Colonic mucosa (tissue), 4 donors: ENCODE data around the gene RASSF7. TPM values are rescaled to one million over a fixed set of nuclear protein-coding genes. Genes with fewer than 3 reads are reported as not detected.

Source experiments
- DNase-seq: peaks from one replicate; pipeline ENCODE4 v3.0.0-alpha.2; 2020
- H3K27ac ChIP-seq: fragments of 200-600 bp; one replicate; pipeline ENCODE4 v1.8.0; 2021
- H3K27me3 ChIP-seq: fragments of 200-600 bp; one replicate; pipeline ENCODE4 v1.8.0; 2021
- H3K36me3 ChIP-seq: fragments of 200-600 bp; one replicate; pipeline ENCODE4 v1.8.0; 2021
- H3K4me1 ChIP-seq: fragments of 200-600 bp; one replicate; pipeline ENCODE4 v1.8.0; 2021; ENCODE audit warnings: mild to moderate bottlenecking
- H3K4me3 ChIP-seq: fragments of 200-600 bp; one replicate; pipeline ENCODE4 v1.8.0; 2021
- H3K9ac ChIP-seq, 2 donors: one replicate each; pipeline ENCODE4 v1.7.0; 2013; ENCODE audit warnings: control low read depth in 2 of 2, low read depth in 2 of 2, low read length in 2 of 2
- H3K9me3 ChIP-seq: fragments of 200-600 bp; one replicate; pipeline ENCODE4 v1.8.0; 2021
- CTCF ChIP-seq: fragments of 200-600 bp; IDR thresholded peaks from one replicate; pipeline ENCODE4 v1.8.0; 2022; ENCODE audit warnings: antibody characterized with exemption, mild to moderate bottlenecking
- intact Hi-C: fragments of 100-400 bp; cut with DNase I; formaldehyde crosslinking; loops from one replicate; pipeline ENCODE4 v1.14.1; 2022
- total RNA-seq, 2 donors: library from RNA; stranded (reverse); fragmentation: NEBNext Ultra II Directional in 1 of 2; extraction: Animal tissue kit (Norgen Biotek cat#: 25700) in 1 of 2; gene quantifications; one replicate each; pipeline ENCODE4 v1.2.1, GENCODE V29; 2021
- donor health status: healthy.
- donor health status: DM: no; HTN: no; CAD: no.
- donor health status: DM: no; HTN: no; CAD: no.

The RASSF7 gene
- total RNA-seq, 2 donors from 2014 or later: 108 to 139 TPM

GRCh38 chr11:539971-540481, 20.7 kb upstream of the RASSF7 start:
- Histone ChIP-seq H3K36me3 (no peaks in the 10 kb centered on the region), H3K9me3 (no peaks in the 10 kb centered on the region), H3K27me3 (no peaks in the 10 kb centered on the region), H3K4me1 (peaks cover 7% of the 10 kb centered on the region), H3K9ac (no peak overlapping the region), H3K27ac (no peak overlapping the region), H3K4me3 (no peak overlapping the region)
- no peak for DNase-seq
- intact Hi-C loops: no loop called here
- no peak for TF ChIP-seq CTCF

GRCh38 chr11:540583-541432, 20.0 kb upstream of the RASSF7 start:
- H3K27me3 ChIP-seq: no peaks in the 10 kb centered on the region
- no peak for DNase-seq
- H3K36me3 ChIP-seq: no peaks in the 10 kb centered on the region
- peaks cover 7% of the 10 kb centered on the region for H3K4me1 ChIP-seq
- no peak overlapping the region for H3K9ac ChIP-seq
- H3K4me3 ChIP-seq: no peak overlapping the region
- H3K27ac ChIP-seq: no peak overlapping the region
- intact Hi-C loops: no loop called here
- no peak for TF ChIP-seq CTCF
- no peaks in the 10 kb centered on the region for H3K9me3 ChIP-seq

GRCh38 chr11:541433-541885, 19.3 kb upstream of the RASSF7 start:
- H3K9me3 ChIP-seq: no peaks in the 10 kb centered on the region
- H3K36me3 ChIP-seq: no peaks in the 10 kb centered on the region
- no peak for TF ChIP-seq CTCF
- no peaks in the 10 kb centered on the region for H3K27me3 ChIP-seq
- H3K4me1 ChIP-seq: peaks cover 7% of the 10 kb centered on the region
- no peak overlapping the region for H3K9ac ChIP-seq
- no peak for DNase-seq
- no peak overlapping the region for H3K4me3 ChIP-seq
- no peak overlapping the region for H3K27ac ChIP-seq
- intact Hi-C loops: no loop called here

- no peaks in the 10 kb centered on the region for H3K36me3 ChIP-seq
- H3K9ac ChIP-seq: no peak overlapping the region
- intact Hi-C loops: no loop called here
- H3K27me3 ChIP-seq: no peaks in the 10 kb centered on the region
- no peak overlapping the region for H3K4me3 ChIP-seq
- DNase-seq: no peak
- no peaks in the 10 kb centered on the region for H3K9me3 ChIP-seq
- H3K4me1 ChIP-seq: no peaks in the 10 kb centered on the region
- H3K27ac ChIP-seq: no peak overlapping the region
- no peak for TF ChIP-seq CTCF
Observed at GRCh38 chr11:544817-545166, 16.0 kb upstream of the RASSF7 start.

- no peaks in the 10 kb centered on the region for H3K9me3 ChIP-seq
- intact Hi-C loops: no loop called here
- H3K9ac ChIP-seq: no peak overlapping the region
- H3K27ac ChIP-seq: no peak overlapping the region
- TF ChIP-seq CTCF: no peak
- no peaks in the 10 kb centered on the region for H3K36me3 ChIP-seq
- no peaks in the 10 kb centered on the region for H3K4me1 ChIP-seq
- DNase-seq: no peak
- H3K4me3 ChIP-seq: no peak overlapping the region
- H3K27me3 ChIP-seq: no peaks in the 10 kb centered on the region
Observed at GRCh38 chr11:545171-545570, 15.6 kb upstream of the RASSF7 start.
